ENCODE data around the gene C16orf78.

- TF ChIP-seq EZH2 (IDR thresholded peaks at IDR 0.05; ENCODE audit: low read length, missing control alignments) (no peak), CTCF (conservative IDR thresholded peaks at IDR 0.05 in 1 of 2, IDR thresholded peaks at IDR 0.05 in 1 of 2; ENCODE audit: low read depth in 1 of 2, low read length in 2 of 2) (no peak)
Measured at GRCh38 chr16:49395021-49395420, 21.4 kb downstream of the C16orf78 start.
